ENCODE results near the gene FCHO2.

- TF ChIP-seq POLR2A (IDR thresholded peaks at IDR 0.05) (no peak), CTCF (IDR thresholded peaks at IDR 0.05) (no peak)
Observed at GRCh38 chr5:72943307-72943706, 12.5 kb upstream of the FCHO2 start.
